RKO (cell line): Measurements from ENCODE around the gene BOLA1.
"Not testable (repeated sequence)": the region's sequence is repeated elsewhere in the genome, so short reads cannot be mapped to it uniquely, and the experiment has no call there.

ENCODE experiments used
- DNase-seq: peaks from one replicate; pipeline ENCODE4 v3.0.0-alpha.2; 2016; ENCODE audit warnings: low spot score

Gene BOLA1

DNA sequence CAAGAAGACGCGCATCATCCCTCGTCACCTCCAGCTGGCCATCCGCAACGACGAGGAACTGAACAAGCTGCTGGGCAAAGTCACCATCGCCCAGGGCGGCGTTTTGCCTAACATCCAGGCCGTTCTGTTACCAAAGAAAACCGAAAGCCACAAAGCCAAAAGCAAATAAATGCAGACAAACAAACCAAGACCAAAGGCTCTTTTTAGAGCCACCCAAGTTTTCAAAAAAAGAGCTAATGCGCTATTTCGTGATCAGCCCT, 12.2 kb upstream of the BOLA1 start:
- DNase-seq = not testable (repeated sequence)

DNA sequence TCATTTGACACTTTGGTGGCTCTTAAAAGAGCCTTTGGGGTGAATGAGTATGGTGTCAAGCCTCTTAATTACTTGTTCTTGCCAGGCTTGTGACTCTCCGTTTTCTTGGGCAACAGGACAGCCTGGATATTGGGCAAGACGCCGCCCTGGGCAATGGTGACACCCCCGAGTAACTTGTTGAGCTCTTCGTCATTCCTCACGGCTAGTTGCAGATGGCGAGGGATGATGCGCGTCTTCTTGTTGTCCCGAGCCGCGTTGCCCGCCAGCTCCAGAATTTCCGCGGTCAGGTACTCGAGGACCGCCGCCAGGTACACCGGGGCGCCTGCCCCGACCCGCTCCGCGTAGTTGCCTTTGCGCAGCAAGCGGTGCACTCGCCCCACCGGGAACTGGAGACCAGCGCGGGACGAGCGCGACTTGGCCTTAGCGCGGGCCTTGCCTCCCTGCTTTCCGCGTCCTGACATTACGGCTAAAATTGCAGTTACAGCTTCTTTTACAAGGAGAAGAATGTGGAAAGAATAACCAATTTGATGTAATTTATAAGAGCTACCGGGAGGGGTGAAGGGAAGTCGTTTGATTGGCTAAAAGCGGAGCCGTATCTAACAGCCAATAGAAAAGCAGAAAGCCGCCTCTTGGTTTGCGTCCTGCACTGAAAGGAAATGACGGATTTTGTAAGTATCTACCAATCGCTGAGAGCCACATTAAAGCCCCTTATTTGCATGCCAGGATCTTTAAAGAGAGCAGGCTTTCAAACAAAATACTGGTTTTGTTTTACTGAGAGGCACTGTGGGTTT, 11.7 kb upstream of the BOLA1 start:
- DNase-seq = peak; percentile 99

DNA sequence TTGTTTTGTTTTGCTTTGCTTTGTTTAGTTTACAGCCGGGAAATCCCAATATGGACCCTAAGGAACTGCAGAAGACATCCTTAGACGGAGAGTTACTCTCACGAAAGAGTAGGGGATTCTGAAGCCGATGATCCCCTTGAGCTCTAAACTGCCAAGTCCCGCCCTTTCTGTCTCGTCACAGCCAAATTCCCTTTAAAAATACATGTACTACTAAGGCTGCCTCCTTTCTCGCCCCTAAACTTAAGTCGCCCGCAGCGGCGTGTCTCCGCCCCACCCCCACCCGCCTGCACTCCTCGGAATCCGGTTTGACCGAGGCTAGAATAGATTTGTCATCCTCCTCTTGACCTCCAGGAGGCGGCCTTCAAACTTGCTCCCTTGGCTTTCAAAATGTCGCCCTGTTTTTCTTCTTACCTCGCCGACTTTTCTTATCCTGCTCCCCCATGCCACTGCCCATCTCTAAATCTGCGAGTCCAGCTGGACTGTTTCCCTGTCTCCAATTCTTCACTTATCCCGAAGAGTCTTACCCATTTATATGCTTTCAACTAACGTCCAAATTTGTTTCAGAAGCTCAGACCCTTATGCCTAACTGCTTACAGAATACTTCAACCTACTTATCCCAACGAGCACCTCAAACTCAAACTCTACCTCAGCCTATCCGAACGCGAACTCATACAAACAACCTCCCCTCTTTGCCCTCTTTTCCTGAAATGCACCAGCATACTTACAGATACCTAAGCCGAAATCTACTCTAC, 10.9 kb upstream of the BOLA1 start:
- peak; percentile 93 for DNase-seq

DNA sequence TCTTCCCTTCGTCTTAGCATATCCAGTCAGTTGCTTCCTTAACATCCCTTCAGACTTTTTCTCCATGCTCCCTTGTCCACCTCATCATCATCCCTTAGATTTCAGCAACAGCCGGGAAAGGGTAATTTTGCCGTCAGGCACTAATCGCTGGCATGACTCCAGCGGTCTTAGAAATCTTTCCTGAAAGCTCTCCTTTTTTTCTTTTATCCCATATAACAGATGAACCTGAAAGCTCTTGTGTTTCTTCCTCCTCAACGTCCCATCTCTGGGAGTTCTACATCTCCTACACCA, 10.4 kb upstream of the BOLA1 start:
- DNase-seq = no peak

DNA sequence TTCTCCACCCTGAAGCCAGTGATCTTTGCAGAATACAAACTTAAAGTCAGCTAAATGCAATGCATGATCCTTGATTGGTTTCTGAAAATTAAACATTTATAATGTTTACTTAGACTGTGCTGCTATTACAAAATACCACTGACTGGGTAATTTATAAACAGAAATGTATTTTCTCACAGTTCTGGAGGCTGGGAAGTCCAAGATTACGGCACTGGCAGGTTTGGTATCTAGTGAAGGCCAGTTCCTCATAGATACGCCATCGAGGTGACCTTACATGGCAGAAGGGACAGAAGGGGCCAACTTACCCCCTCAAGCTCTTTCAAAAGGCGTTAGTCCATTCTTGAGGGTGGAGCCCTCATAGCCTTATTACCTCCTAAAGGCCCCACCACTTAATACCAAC, 2.8 kb upstream of the BOLA1 start:
- no peak for DNase-seq

DNA sequence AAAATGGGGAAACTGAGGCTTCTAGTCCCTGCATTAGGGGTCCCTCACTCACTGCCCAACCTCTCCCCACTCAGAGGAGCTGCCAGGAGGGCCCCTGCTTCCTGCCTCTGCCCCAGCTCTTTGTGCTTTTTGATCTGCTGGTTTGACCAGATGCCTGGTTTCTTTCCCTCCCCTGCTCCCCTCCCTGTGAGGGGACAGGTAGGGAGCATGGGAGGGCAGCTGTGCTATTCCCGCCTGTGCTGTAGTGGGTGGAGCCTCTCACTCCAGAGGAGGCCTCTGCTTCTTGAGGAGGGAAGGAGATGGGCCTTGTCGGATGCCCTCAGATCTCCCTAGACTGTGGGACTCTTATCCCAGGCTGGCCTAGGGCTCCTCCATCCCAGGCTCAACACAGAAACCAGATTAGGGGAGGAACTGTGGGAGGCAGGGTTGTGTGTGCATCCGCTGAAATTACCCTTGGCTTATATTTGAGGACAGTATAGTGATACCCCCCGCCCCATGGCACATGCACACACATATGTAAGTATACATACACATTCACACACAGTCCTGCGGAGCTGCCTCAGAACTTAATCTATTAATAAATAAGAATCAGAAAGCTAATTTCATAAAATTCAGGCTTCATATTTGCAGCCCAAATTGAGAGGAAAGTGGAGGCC, 4.6 kb downstream of the BOLA1 start:
- no peak for DNase-seq

DNA sequence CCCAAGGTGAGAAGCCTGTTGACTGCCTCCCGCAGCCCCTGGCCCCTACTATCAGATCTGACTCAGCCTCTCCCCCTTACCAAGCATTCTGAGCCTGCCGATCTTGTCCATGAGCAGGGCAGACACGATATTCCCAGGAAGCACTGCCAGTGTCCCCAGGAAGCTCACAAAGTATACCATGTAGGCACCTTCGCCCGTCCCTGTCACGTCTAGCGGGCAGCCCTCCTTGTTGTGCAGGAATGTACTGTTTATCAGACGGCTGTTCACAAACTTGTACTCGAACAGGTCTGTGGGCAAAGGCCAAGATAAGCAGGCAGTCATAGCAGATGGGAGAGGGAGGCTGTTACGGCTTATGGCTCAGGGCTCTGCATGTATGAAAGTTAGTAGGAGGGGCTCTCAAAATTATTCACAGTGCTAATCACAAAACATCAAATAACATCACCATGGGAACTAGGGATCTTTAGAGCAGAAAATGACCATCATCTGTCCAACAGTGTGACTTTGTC, 7.3 kb downstream of the BOLA1 start:
- DNase-seq = no peak

DNA sequence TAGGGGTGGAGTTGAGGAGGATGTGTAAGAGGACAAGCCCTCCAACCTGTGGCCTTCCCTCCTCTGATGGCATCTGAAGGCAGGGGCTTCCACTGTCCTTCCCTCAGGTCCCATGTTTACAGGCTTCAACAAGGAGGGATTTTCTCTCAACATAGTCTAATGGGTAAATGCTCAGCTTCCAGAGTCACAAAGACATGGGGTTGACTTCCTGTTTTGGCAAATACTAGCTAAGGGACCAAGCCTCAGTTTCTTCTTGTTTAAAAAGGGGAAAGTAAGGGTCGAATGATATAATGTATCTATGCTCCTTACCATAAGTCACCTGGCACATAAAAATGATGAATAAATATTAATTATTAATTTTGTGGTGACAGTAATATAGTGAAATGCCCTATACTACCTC, 15.2 kb downstream of the BOLA1 start:
- no peak for DNase-seq

DNA sequence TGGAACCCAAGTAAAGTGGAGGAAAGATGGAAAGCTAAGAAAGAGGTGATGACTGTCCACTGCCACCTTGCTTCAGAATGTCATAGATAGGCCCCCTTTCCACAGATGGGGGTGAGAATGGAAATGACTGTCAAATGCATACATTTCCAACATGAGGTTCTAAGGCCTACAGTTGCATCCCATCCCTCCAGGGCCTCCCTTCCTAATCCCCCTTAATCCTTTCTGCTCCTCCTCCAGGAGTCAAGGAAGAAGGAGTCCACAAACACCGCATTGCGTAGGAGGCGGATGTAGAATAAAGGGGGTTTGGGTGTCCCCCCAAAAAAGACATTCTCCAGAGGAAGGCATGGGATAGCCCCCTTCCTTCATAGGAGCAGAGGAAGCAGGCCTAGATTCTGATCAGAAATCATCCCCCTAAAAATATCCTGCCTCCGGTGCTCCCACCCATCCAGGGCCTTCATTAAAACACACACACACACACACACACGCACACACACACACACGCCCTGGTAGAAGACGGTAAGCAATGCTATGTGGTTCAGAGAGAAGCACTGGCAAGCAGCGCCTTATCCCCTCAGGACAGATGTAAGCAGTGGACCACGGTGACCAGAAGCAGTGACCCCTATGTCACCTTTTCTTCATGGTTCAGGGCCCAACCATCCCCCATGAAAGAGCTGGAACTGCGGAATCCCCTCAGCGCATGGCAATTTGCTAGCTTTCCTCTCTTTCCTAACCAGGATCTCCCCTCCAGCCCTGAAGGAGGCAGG, 16.2 kb downstream of the BOLA1 start:
- no peak for DNase-seq

DNA sequence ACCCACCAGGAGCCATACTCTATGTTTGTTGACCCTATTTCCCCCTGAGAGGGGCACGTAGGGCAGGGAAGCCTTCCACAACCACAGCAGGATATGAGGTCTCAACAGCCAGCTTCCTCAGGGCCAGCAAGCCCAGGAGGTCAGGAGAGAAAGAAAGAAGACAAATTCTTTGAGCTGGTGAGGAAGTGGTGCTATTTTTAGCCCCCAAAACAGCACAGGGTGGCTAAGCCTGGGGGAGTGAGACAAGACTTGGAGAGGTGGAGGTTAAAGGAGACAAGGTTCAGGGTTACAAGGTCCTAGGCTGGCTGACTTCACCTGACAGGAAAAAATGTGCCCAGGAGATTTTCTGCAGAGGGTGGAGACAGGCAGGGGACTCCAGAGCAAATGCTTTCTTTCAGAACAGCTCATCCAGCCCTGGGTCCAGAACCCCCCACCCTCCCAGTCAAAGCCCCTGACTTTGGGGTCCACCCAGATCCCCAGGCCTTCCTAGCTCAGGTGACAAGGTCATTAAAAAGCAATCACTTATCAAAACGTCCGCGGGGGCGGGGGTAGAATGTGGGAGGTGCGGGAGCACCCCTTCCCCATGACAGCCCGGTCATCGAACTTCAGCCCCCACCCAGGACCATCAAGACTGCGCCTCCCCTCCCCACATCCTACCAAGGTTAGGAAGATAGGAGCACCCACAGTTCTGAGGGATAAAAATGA, 17.0 kb downstream of the BOLA1 start:
- DNase-seq = no peak

DNA sequence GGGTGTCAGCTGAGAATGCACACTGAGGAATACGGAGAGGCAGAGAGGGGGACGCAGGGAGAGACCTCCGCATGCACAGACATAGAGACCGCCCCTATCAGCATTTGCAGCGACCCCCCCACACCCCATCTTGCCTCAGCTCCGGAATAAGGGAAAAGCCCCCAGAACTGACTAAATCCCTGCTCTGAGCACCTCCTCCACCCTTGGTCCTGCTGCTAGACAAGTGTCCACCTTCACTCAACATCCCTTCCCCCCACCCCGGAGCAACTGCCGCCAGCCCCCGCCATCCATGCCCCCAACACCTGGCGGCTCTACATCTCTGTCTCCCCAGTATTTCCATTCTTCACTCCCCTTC, 17.5 kb downstream of the BOLA1 start:
- no peak for DNase-seq

DNA sequence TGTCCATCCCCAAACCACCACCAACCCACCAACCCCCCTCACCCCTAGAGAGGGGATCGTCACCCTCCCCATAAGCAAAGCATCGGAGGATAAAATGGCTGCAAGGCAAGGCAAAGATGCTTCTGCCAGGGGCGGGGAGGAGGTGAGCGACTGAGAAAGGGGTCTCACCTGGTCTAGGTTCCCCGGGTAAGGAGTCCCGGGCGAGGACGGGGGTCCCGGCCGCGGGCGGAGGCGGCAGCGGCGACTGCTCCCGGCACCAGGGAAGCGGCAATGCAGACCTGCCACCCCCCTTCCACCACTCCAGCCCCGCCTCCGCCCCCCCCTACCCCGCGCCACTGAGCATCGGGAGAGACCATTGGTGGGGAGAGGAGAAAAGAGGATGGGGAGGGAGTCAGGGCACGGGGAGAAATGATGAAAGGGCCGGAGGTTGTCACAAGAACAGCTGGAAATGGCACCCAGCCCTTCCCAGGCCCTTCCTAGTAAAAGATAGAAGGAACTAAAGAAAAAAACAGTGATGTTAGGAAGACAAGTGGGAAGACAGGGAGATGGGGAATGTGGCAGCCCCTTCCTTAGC, 18.3 kb downstream of the BOLA1 start, which contains the start of gene SV2A:
TSS of gene SV2A (minus strand) at position 274 of the 574 bp plus-strand sequence. CDS start 4,004 bp downstream, outside the sequence.
- no peak for DNase-seq

DNA sequence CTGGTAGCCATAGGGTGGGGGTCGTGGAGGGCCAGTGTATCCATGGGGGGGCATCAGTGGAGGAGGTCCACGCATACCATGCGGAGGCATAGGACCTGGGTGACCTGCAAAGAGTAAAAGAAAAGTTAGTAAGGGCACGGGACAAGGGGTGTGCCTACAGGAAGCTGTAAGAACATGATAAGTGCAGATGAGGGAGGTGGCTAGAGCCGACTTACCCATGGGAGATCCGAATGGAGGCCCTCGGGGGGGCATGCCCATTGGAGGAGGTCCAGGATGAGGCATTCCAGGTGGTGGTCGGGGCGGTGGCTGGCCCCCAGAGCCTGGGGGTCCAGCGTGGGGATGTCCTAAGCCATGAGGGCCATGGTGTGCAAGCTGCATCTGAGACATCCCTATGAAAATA, 24.3 kb downstream of the BOLA1 start:
- no peak for DNase-seq

DNA sequence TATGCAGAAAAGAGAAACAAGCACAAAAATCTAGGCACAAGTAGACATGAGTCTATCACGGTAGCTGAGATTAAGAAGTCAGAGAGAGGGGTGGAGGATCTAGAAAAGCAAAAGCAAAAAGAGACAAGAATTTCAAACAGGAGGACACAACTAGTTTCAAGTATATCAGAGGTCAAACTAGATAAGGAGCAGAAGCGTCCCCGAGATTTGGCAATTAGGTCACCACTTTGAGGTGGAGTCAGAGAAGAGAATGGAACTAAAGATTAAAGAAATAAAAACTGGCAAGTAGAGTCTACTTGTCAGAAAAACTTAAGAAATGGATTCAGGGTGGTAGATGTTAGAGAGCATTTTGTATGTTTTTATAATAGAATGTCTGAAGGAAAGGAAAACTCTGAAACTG, 26.0 kb downstream of the BOLA1 start:
- no peak for DNase-seq

DNA sequence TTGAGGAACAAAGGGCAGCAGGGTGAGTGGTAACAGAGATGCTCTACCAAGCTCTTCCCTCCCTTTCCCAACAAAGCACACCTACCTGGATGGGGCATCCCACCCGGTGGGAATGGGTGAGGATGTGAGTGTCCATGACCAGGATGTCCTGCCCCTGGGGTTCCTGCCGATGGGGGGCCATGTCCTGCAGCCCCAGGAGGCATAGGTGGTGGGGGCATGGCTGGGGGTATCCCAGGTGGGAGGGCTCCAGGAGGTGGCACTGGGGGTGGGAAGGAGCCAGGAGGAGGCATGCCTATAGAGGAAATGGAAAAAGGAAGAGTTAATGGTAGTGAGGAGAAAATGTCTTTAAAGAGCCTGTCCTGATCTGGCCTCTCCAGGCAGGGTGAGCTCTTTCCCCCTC, 26.4 kb downstream of the BOLA1 start:
- DNase-seq = no peak

DNA sequence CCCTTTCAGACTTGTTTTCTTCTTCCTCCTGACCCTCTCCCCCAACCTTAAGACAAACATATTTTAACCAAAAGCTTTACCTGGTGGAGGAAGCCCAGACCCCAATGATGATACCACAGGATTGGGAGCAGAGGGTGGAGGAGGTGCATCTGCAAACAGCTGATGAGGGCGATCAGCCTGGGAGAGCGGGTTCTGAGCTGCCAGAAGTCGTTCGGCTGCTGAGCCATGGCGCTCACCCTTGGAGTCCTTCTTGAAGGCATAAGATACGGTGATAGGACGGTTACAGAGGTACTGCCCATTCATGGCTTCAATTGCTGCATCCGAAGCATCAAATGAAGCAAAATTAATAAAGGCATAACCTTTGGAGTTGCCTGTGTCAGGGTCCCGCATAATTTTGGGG, 26.9 kb downstream of the BOLA1 start:
- DNase-seq = no peak

DNA sequence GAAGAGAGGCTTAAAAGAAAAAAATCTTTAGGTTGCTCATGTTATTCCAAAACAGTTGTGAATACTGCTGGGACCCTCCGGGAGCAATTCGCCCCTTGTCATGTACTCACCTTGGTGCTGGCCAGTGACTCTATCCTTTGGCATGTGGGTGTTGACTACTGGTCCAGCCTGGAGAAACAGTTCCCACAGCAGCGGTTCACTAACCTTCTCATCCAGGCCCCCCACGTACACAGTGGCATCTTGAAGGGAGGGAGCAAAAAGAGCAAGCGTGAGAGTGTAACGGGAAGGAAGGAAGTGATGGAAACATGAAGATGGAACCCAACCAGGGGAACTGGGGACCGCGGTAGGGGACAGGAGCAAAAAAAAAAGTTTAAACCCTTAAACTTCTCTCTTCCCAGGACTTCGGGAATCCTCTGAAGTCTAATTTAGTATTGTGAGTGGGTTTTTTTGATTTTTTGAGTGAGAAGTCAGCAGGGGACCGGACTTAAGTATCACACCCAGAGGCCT, 27.7 kb downstream of the BOLA1 start:
- peak; percentile 40 for DNase-seq

DNA sequence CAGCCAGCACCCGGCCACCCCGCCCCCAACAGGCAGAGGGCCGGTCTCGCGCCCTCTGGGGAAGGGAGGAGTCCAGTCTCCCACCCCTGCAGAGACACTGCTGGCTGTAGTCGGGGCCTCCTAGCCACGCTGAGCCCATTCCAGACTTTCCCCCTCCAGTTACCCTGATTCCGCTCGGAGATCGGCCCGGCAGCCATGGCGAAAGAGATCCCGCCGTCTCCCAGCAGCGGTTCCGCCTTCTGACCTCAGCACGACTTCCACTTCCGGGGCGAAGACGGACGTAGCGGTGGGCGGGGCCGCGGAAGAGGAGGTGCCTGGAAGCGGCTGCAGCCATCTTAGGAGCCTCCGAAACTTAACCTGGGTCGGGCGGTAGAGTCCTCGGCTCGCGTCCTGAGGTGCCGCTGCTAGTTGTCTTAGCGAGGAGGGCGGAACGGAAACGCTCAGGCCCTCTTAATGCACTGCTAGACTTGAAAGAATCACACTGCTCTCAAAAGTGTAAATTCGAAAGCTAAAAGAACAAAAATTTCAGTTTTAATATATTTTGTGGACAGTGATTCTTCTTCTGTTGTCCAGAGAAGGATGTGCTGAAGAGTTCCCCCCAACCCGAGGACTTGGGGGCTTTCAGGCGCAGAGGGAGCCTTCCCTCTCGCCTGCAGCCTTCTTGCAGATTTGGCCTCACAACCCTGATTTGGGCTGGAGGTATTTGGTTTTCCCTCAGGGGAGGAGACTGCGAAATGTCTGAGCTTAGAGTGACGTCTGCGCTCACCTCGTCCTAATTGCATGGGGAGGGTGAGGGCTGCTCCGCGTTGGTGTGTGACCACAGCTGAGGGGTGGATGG, 28.4 kb downstream of the BOLA1 start, which contains the start of gene SF3B4:
TSS of gene SF3B4 (minus strand) at position 241 of the 838 bp plus-strand sequence. CDS start at position 197, 44 bp downstream.
- DNase-seq = peak; percentile 95

DNA sequence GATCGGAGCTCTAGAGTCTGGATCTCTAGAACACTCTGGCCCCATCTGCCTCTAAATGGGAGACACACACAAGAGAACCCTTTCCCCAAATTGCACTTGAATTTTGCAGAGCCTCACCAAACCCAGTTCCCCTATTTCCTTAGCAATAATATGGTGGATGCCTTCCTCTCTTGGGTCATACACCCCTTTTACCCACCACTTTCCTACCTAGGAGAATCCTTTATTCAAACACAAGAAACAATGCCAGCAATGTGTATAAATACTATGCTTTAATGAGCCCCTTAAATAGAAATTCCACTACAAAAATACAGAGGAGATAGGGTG, 29.0 kb downstream of the BOLA1 start:
- DNase-seq = no peak

DNA sequence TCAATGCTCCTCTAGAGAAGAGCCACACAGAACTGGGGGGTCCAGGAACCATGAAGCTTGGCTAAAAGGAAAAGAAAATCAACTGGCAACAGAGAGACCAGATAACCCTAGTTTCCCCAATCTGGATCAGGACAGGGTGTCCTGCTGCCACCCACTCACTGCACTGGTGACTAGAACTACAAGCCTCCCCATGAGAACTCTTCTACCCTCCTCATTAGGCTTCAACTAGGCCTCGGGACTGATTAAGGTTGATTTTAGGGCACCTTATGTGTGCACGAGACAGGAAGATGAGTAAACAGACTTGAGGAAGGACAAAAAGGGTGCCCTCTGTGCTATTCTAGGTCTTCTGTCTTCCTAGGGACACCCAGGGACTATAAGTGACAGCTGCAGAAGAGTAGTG, 30.5 kb downstream of the BOLA1 start:
- no peak for DNase-seq
